OCI-LY1 (cell line): ENCODE measurements around the gene RHOB.

ENCODE experiments used
- H2AFZ ChIP-seq: fragments of 200-600 bp; sonication (generic), shearing (Covaris generic); 2 replicates; pipeline ENCODE4 v1.6.0; 2014; ENCODE audit warnings: antibody characterized with exemption, mild to moderate bottlenecking, low read length
- H3F3A ChIP-seq: fragments of 200-600 bp; sonication (generic), shearing (Covaris generic); 2 replicates; pipeline ENCODE4 v1.6.0; 2014; ENCODE audit warnings: mild to moderate bottlenecking, antibody characterized with exemption, low read length, moderate library complexity; ENCODE audit not compliant: insufficient read depth
- H3K27ac ChIP-seq: fragments of 200-600 bp; sonication (generic); 2 replicates; pipeline ENCODE4 v1.5.1; 2014; ENCODE audit warnings: low read length, mixed run types, mild to moderate bottlenecking, low read depth; ENCODE audit not compliant: poor library complexity, severe bottlenecking
- H3K27me3 ChIP-seq: fragments of 200-600 bp; sonication (generic); 2 replicates; pipeline ENCODE4 v1.6.0; 2014; ENCODE audit warnings: antibody characterized with exemption, mild to moderate bottlenecking, low read length, moderate library complexity; ENCODE audit not compliant: insufficient read depth
- H3K36me3 ChIP-seq: fragments of 200-600 bp; sonication (generic); 2 replicates; pipeline ENCODE4 v1.6.1; 2014; ENCODE audit warnings: mild to moderate bottlenecking, antibody characterized with exemption, low read length, moderate library complexity, mixed read lengths; ENCODE audit not compliant: insufficient read depth
- H3K4me1 ChIP-seq: fragments of 200-600 bp; sonication (generic); 2 replicates; pipeline ENCODE4 v1.5.1; 2014; ENCODE audit warnings: mild to moderate bottlenecking, low read length, moderate library complexity; ENCODE audit not compliant: insufficient read depth, severe bottlenecking
- H3K4me2 ChIP-seq: fragments of 200-600 bp; sonication (generic), shearing (Covaris generic); 2 replicates; pipeline ENCODE4 v1.6.1; 2014; ENCODE audit warnings: low read length
- H3K4me3 ChIP-seq: fragments of 200-600 bp; sonication (generic); 2 replicates; pipeline ENCODE4 v1.5.1; 2014; ENCODE audit warnings: low read length, low read depth, mild to moderate bottlenecking, mixed read lengths; ENCODE audit not compliant: poor library complexity, severe bottlenecking
- H3K79me2 ChIP-seq: fragments of 200-600 bp; shearing (Covaris generic); 2 replicates; pipeline ENCODE4 v1.6.1; 2016; ENCODE audit warnings: mixed run types, low read length, mixed read lengths; ENCODE audit not compliant: insufficient read depth
- H3K9ac ChIP-seq: fragments of 200-600 bp; sonication (generic), shearing (Covaris generic); 2 replicates; pipeline ENCODE4 v1.6.1; 2014; ENCODE audit warnings: mild to moderate bottlenecking, low read length, mixed read lengths
- H3K9me2 ChIP-seq: fragments of 200-600 bp; sonication (generic), shearing (Covaris generic); 2 replicates; pipeline ENCODE4 v1.6.1; 2014; ENCODE audit warnings: low read depth, mild to moderate bottlenecking, low read length, mixed read lengths
- H3K9me3 ChIP-seq: fragments of 200-600 bp; shearing (Covaris generic); 2 replicates; pipeline ENCODE4 v1.6.1; 2014; ENCODE audit warnings: low read length, mixed read lengths
- H4K20me1 ChIP-seq: fragments of 200-600 bp; sonication (generic), shearing (Covaris generic); 2 replicates; pipeline ENCODE4 v1.6.0; 2016; ENCODE audit warnings: mild to moderate bottlenecking, low read length; ENCODE audit not compliant: insufficient read depth
- CTCF ChIP-seq: fragments of 200-600 bp; sonication (generic), shearing (Covaris generic); IDR thresholded peaks from 2 replicates; pipeline ENCODE4 v1.5.1; 2017; ENCODE audit warnings: mild to moderate bottlenecking, antibody characterized with exemption, low read length, moderate library complexity, mixed read lengths
- EZH2 ChIP-seq: fragments of 200-600 bp; sonication (generic), shearing (Covaris generic); IDR thresholded peaks from 2 replicates; pipeline ENCODE4 v1.8.0; 2017; ENCODE audit warnings: borderline replicate concordance, mixed run types, mild to moderate bottlenecking, antibody characterized with exemption, low read length, moderate library complexity, mixed read lengths

The RHOB gene

GRCh38 chr2:20436716-20437470 lies 10.0 kb upstream of the RHOB start:
- H3K9me3 ChIP-seq = no peaks in the 10 kb centered on the region
- H3K36me3 ChIP-seq = no peaks in the 10 kb centered on the region
- H3K9me2 ChIP-seq = no peaks in the 10 kb centered on the region
- H4K20me1 ChIP-seq = no peaks in the 10 kb centered on the region
- H3K9ac ChIP-seq = no peak overlapping the region
- no peaks in the 10 kb centered on the region for H3K27me3 ChIP-seq
- no peak overlapping the region for H2AFZ ChIP-seq
- no peak for TF ChIP-seq CTCF
- no peak for TF ChIP-seq EZH2
- H3K27ac ChIP-seq = no peak overlapping the region
- no peaks in the 10 kb centered on the region for H3K79me2 ChIP-seq
- no peaks in the 10 kb centered on the region for H3F3A ChIP-seq
- no peak overlapping the region for H3K4me2 ChIP-seq
- H3K4me1 ChIP-seq = no peaks in the 10 kb centered on the region
- no peak overlapping the region for H3K4me3 ChIP-seq

- TF ChIP-seq CTCF (no peak), EZH2 (no peak)
- H3K79me2 ChIP-seq = no peaks in the 10 kb centered on the region
- H3K27me3 ChIP-seq = no peaks in the 10 kb centered on the region
- no peak overlapping the region for H3K4me3 ChIP-seq
- H3K4me1 ChIP-seq = no peaks in the 10 kb centered on the region
- H2AFZ ChIP-seq = no peak overlapping the region
- H3K9ac ChIP-seq = no peak overlapping the region
- H4K20me1 ChIP-seq = no peaks in the 10 kb centered on the region
- no peaks in the 10 kb centered on the region for H3K9me3 ChIP-seq
- no peaks in the 10 kb centered on the region for H3K36me3 ChIP-seq
- H3K27ac ChIP-seq = no peak overlapping the region
- H3F3A ChIP-seq = no peaks in the 10 kb centered on the region
- no peaks in the 10 kb centered on the region for H3K9me2 ChIP-seq
- H3K4me2 ChIP-seq = no peak overlapping the region
Measured at GRCh38 chr2:20438334-20439192, 8.3 kb upstream of the RHOB start.

DNA sequence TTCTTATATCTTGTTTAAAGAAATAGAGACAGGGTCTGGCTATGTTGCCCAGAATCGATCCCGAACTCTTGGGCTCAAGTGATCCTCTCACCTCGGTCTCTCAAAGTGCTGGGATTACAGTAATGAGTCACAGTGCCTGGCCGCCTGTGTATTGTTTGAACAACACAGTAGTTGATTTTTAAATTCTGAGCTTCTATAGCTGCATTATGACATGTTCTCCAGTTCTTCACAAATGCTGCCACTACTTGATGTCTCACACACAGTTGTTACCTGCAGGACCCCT lies 7.7 kb upstream of the RHOB start:
- Histone ChIP-seq H3K4me2 (no peak overlapping the region), H2AFZ (no peak overlapping the region)

More for the DNA sequence above, 7.7 kb upstream of the RHOB start:
- H3K4me3 ChIP-seq = no peak overlapping the region
- TF ChIP-seq EZH2 = no peak
- H4K20me1 ChIP-seq = no peaks in the 10 kb centered on the region
- H3K9me2 ChIP-seq = no peaks in the 10 kb centered on the region
- H3F3A ChIP-seq = no peaks in the 10 kb centered on the region
- no peaks in the 10 kb centered on the region for H3K27me3 ChIP-seq
- H3K36me3 ChIP-seq = no peaks in the 10 kb centered on the region
- H3K9ac ChIP-seq = no peak overlapping the region
- no peaks in the 10 kb centered on the region for H3K4me1 ChIP-seq
- H3K27ac ChIP-seq = no peak overlapping the region
- H3K79me2 ChIP-seq = no peaks in the 10 kb centered on the region
- no peaks in the 10 kb centered on the region for H3K9me3 ChIP-seq
